GM13976 (cell line): Measurements from ENCODE around the gene TBC1D22A.

Experiments used
- DNase-seq: peaks from one replicate; pipeline ENCODE4 v3.0.0; 2012; ENCODE audit warnings: low spot score
- in situ Hi-C: fragments of 300-500 bp; cut with MboI; formaldehyde crosslinking; loops from one replicate; pipeline ENCODE4 v1.12.0; 2022; ENCODE audit warnings: low sequenced_read_pairs, mixed read lengths, inconsistent platforms; ENCODE audit not compliant: unreplicated experiment
- TF ChIP-seq, protein P1 (sequence below): IDR thresholded peaks from 2 replicates; pipeline ENCODE4 v1.5.1; 2012; ENCODE audit warnings: borderline replicate concordance, mild to moderate bottlenecking; ENCODE audit not compliant: insufficient read depth; ENCODE audit errors: extremely low read depth, missing control alignments, control extremely low read depth

TBC1D22A gene

DNA sequence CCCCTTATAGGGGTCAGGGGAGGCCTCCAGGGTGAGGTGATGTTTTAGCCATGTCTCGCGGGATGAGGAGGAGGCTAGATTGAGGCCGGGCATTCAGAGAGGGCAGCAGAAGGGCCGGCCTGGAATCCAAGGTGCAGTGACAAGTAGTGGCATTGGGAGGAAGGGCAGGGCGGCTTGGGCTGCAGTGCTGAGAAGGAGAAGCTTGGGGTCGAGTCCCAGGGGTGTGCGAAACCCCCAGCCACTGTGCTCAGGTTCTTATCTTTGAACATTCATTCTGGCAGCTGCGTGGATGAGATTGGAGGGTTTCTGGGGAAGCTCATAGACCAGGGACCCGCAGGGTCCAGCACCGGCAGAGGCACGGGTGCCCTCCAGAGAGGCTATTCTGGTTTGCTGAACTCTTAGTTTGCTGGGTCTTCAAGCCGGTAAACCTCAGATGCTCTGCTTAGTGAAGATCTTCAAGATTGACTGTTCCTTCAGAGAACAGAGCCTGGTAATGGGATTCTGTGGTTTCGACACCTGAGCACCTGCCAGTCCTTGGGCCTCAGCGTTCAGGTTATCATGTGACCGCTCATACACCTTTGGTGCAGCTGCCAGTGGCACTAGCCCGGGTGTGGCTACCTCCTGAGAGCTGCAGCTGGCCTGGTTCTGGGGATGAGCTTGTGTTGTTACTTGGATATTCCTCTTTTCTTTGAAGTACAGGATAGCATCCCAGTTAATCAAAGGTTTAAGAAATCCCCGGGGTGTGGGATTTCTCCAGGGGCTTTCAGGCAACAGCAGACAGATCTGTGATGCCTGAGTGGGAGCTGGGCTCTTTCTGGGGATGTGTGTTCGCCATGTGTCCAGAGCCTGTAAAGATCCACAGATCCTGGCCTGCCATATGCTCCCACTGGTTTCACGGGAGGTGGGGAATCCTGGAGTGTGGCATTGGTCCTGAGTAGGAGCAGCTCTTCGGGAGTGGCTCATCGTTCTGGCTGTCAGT lies 152.8 kb downstream of the TBC1D22A start:
- in situ Hi-C loops, result no loop called here
- no peak for DNase-seq
- TF ChIP-seq, protein P1, sequence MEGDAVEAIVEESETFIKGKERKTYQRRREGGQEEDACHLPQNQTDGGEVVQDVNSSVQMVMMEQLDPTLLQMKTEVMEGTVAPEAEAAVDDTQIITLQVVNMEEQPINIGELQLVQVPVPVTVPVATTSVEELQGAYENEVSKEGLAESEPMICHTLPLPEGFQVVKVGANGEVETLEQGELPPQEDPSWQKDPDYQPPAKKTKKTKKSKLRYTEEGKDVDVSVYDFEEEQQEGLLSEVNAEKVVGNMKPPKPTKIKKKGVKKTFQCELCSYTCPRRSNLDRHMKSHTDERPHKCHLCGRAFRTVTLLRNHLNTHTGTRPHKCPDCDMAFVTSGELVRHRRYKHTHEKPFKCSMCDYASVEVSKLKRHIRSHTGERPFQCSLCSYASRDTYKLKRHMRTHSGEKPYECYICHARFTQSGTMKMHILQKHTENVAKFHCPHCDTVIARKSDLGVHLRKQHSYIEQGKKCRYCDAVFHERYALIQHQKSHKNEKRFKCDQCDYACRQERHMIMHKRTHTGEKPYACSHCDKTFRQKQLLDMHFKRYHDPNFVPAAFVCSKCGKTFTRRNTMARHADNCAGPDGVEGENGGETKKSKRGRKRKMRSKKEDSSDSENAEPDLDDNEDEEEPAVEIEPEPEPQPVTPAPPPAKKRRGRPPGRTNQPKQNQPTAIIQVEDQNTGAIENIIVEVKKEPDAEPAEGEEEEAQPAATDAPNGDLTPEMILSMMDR, result no peak

DNA sequence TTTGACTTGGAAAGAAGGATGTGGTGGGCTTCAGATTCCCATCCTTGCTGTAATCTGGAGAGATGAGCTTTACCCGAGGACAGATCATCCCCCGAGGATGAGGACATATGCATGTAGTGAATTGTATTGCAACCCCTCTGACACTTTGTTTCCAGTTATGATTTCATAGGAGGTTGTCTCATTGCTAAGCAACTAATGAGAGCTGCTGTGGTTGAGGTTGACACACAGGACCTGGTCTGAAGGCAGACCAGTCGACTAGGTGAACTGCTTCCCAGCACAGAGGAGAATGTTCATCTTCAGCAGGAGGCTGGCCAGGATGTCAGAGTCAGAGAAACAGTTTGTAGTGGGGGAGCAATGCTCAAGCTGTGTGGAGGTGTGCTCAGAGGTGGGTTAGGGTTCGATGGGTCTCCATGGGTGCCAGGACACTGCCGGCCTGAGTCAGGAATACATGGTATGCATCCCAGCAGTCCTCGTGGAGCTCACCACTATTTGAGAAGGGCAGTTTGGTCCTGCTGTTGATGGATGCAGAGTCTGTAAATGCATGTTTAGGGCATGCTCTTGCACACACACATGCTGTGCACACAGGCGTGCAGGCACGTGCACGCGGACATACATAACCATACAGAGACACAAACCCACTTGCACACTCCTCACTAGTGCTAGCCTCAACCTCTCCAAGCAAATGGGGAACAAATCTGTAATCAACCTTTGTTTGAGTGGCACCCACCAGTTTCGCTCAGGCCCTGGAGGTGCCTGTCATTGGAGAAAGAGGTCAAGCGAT lies 153.7 kb downstream of the TBC1D22A start:
- in situ Hi-C loops, result no loop called here
- no peak for DNase-seq
- TF ChIP-seq, protein P1, result no peak

GRCh38 chr22:46916886-46917770 lies 154.7 kb downstream of the TBC1D22A start:
- in situ Hi-C loops, result no loop called here
- no peak for DNase-seq

GRCh38 chr22:46917771-46918101 lies 155.3 kb downstream of the TBC1D22A start:
- TF ChIP-seq, protein P1, result no peak
- no peak for DNase-seq
- in situ Hi-C loops, result no loop called here

More at GRCh38 chr22:46916886-46917770, 154.7 kb downstream of the TBC1D22A start:
- TF ChIP-seq, protein P1, result no peak

DNA sequence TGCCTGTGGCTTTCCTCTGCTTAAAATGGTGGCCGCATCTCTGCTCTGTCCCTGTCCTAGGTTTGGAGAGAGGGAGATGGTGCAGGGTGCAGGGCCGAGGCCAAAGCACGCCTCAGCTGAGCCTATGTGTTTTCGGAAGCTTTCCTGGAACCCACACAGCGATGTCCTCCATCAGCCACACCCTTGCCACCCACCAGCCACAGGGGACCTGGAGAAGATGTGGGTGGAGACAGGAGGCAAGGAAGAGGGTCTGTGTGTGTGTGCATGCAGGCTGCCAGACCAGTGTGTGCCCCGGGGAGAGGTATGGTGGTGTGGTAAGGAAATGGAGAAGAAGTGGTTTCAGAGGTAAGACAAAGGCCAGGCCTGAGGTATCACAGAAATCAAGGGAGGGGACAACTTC lies 155.7 kb downstream of the TBC1D22A start:
- in situ Hi-C loops, result no loop called here
- TF ChIP-seq, protein P1, result no peak

DNA sequence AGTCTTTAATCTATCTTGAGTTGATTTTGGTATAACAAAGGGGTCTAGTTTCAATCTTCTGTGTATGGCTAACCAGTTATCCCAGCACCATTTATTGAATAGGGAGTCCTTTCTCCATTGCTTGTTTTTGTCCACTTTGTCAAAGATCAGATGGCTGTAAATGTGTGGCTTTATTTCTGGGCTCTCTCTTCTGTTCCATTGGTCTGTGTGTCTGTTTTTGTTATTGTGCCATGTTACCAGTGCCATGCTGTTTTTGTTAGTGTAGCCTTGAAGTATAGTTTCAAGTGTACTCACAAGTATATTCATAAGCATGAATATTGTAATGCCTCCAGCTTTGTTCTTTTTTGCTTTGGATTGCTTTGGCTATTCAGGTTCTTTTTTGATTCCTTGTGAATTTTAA lies 159.6 kb downstream of the TBC1D22A start:
- in situ Hi-C loops, result no loop called here
- TF ChIP-seq, protein P1, result no peak

More for the DNA sequence above, 155.7 kb downstream of the TBC1D22A start:
- no peak for DNase-seq

More for the DNA sequence above, 159.6 kb downstream of the TBC1D22A start:
- DNase-seq, result no peak
